Osteocyte (in vitro differentiated cells): ENCODE measurements around the gene HOXA3. TPM values are rescaled to one million over a fixed set of nuclear protein-coding genes. Genes with fewer than 3 reads are reported as not detected.

Experiments
- DNase-seq: peaks from one replicate; pipeline ENCODE4 v3.0.0; 2021; ENCODE audit warnings: mixed read lengths; ENCODE audit not compliant: unreplicated experiment; ENCODE audit errors: extremely low spot score
- H3K27ac Mint-ChIP-seq: one replicate; pipeline ENCODE4 v1.8.0; 2021; ENCODE audit warnings: mild to moderate bottlenecking, mixed read lengths; ENCODE audit not compliant: unreplicated experiment
- H3K27me3 Mint-ChIP-seq: one replicate; pipeline ENCODE4 v1.8.0; 2021; ENCODE audit warnings: mixed read lengths; ENCODE audit not compliant: unreplicated experiment
- H3K36me3 Mint-ChIP-seq: one replicate; pipeline ENCODE4 v1.8.0; 2021; ENCODE audit warnings: mixed read lengths; ENCODE audit not compliant: unreplicated experiment
- H3K4me1 Mint-ChIP-seq: one replicate; pipeline ENCODE4 v1.8.0; 2021; ENCODE audit warnings: mixed read lengths; ENCODE audit not compliant: unreplicated experiment
- H3K4me3 Mint-ChIP-seq: one replicate; pipeline ENCODE4 v1.8.0; 2021; ENCODE audit warnings: mild to moderate bottlenecking, moderate library complexity, mixed read lengths; ENCODE audit not compliant: unreplicated experiment
- H3K9me3 Mint-ChIP-seq: one replicate; pipeline ENCODE4 v1.8.0; 2021; ENCODE audit warnings: mixed read lengths; ENCODE audit not compliant: unreplicated experiment
- total RNA-seq: library from RNA; stranded (reverse); gene quantifications from 2 replicates; pipeline ENCODE4 v1.2.1, GENCODE V29; 2021
- TF ChIP-seq, protein P1 (sequence below): fragments of 200-600 bp; sonication (generic); IDR thresholded peaks from 2 replicates; pipeline ENCODE4 v1.5.0; 2021; ENCODE audit warnings: antibody characterized with exemption, mild to moderate bottlenecking, moderate library complexity

Gene HOXA3
- total RNA-seq, 1 donor from 2014 or later: not detected

DNA sequence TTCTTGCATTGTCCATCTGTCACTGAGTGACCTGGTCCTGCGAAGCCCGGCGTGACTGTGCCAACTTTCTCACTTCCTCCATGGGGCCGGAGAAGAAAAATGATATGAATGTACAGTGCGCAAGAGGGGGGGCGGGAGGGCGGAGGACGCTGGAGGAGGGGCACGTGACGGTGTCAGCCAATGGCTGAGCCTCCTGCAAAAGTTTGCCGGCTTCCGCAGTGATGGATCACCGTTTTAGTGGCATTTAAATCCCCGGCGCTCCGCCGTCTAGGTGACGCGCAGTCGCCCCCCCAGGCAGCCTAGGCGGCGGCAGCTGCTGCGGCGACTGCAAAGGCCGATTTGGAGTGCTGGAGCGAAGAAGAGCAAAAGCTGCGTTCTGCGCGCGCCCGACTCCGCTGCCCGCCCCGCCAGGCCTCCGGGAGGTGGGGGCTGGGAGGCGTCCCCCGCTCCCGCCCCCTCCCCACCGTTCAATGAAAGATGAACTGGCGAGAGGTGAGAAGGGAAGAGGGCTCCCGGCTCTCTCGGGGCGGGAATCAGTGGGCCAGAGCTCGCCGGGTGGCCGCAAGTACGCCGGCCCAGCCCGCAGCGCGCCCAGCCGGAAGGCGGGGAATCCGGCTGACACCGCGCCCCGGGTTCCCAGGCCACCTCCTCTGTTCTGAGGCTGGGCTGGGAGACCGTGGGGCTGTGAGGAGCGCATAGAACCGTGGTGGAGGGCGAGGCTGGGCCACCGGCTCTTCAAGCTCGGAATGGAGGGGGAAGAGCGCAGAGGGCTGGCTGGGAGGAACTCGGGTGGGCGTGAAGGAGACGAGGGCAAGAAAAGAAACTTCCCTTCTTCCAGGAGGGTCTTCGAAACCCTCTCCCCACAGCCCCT is 56.3 kb downstream of the HOXA3 start, which contains the start of gene HOXA1:
TSS of gene HOXA1 (minus strand) at position 104 of the 871 bp plus-strand sequence. CDS start at position 16, 88 bp downstream.
- Mint-ChIP-seq H3K4me3 (peak within 1 kb of the TSS; percentile 72), H3K27ac (no peak within 1 kb of the TSS), H3K4me1 (peaks cover 13% of the 10 kb centered on the region), H3K27me3 (peaks cover 95% of the 10 kb centered on the region), H3K36me3 (no peaks in the 10 kb centered on the region), H3K9me3 (no peaks in the 10 kb centered on the region)
- no peak for DNase-seq
- TF ChIP-seq, protein P1, sequence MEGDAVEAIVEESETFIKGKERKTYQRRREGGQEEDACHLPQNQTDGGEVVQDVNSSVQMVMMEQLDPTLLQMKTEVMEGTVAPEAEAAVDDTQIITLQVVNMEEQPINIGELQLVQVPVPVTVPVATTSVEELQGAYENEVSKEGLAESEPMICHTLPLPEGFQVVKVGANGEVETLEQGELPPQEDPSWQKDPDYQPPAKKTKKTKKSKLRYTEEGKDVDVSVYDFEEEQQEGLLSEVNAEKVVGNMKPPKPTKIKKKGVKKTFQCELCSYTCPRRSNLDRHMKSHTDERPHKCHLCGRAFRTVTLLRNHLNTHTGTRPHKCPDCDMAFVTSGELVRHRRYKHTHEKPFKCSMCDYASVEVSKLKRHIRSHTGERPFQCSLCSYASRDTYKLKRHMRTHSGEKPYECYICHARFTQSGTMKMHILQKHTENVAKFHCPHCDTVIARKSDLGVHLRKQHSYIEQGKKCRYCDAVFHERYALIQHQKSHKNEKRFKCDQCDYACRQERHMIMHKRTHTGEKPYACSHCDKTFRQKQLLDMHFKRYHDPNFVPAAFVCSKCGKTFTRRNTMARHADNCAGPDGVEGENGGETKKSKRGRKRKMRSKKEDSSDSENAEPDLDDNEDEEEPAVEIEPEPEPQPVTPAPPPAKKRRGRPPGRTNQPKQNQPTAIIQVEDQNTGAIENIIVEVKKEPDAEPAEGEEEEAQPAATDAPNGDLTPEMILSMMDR: no peak

DNA sequence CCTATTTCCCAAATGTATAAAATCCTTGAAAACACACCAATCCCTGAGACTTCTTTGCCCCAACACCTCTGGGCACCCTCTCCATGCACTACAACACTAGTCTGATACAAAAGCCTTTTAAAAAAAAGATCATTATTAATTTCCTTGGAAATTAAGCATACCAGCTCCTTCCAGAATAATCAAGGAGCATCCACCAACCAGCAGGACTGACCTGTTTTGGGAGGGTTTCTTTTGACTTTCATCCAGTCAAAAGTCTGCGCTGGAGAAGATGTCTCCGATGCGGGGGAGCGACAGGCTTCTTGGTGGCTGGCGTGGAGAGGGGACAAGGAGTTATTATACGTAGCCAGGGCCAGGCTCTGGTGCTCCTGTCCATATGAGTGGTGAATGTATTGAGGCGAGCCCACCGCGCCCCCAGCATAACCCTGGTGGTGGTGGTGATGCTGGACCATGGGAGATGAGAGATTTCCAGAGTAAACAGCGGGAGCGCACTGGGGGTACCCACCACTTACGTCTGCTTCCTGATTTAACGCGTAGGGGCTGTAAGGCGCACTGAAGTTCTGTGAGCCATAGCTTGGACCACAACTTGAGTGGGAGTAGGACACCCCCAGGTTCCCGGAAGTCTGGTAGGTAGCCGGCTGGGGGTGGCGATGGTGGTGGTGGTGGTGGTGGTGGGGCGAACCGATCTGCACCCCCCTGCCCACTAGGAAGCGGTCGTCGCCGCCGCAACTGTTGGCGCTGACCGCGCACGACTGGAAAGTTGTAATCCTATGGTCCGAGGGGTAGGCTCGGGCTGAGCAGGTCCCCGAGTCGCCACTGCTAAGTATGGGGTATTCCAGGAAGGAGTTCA is 57.1 kb downstream of the HOXA3 start:
- Mint-ChIP-seq H3K9me3 (no peaks in the 10 kb centered on the region), H3K4me1 (peaks cover 11% of the 10 kb centered on the region), H3K27ac (no peak overlapping the region), H3K4me3 (peak overlapping the region; percentile 72), H3K27me3 (peaks cover 95% of the 10 kb centered on the region), H3K36me3 (no peaks in the 10 kb centered on the region)
- TF ChIP-seq, protein P1: no peak
- DNase-seq: no peak

DNA sequence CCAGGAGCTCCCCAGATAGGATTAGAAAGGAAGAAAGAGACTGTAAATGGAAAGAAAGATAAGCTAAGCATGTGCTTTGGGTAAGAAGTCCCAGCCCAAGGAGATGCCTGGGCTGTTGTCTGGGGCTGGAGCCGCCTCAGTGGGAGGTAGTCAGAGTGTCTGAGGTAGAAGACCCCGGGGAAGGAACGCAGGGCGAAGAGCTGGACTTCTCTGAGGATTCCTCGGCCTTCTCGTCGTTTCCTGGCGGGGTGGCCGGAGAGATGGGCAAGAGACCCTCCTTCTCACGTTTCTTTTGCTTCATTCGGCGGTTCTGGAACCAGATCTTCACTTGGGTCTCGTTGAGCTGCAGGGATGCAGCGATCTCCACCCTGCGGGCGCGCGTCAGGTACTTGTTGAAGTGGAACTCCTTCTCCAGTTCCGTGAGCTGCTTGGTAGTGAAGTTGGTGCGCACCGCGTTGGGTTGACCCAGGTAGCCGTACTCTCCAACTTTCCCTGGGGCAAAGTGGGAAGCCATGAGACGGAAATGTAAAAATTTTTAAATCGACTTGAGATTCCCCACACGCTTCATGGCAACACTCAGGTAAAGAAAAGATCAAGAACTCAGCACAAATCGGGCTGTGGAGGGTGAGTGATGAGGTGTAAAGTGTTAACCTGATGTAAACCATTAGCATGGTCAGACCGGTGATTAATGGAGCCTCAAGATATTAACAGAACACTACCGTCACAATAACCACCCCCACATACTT is 57.9 kb downstream of the HOXA3 start:
- H3K27me3 Mint-ChIP-seq: peaks cover 95% of the 10 kb centered on the region
- no peak for DNase-seq
- no peak overlapping the region for H3K4me3 Mint-ChIP-seq
- no peak overlapping the region for H3K27ac Mint-ChIP-seq
- TF ChIP-seq, protein P1: no peak
- peaks cover 11% of the 10 kb centered on the region for H3K4me1 Mint-ChIP-seq
- H3K9me3 Mint-ChIP-seq: no peaks in the 10 kb centered on the region
- H3K36me3 Mint-ChIP-seq: no peaks in the 10 kb centered on the region

DNA sequence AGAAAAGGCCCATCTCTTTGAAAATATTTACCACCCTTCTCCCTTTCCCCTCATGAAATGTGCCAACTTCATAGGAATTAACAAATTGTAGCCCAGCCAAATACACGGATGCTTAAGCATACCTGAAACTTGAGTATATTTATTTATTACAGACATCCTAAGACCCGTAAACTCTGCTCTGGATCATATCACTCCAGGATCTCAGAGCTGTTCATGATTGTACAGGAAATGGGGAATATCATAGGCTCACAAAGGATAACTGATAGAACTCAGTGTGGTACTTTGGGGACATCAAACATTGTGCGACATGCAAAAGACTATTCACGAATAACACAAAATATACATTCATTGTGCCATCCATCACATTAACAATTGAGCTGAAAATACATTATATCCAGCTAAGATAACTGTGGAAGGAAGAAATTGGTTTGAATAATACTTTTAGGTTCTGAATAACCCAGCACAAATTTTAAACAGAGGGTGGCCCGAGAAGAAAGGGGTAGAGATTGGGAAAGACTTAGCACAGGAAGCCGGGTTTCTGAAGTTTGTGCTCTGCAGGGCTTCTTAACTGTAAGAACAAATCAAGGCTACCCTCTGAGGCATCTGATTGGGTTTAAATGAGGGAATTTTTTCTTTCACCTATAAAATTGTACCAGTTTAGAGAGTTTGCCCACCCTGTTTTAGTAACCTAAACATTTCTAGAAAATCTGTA is 59.0 kb downstream of the HOXA3 start:
- Mint-ChIP-seq H3K27me3 (peaks cover 89% of the 10 kb centered on the region), H3K27ac (no peak overlapping the region), H3K36me3 (no peaks in the 10 kb centered on the region), H3K9me3 (no peaks in the 10 kb centered on the region), H3K4me1 (peaks cover 10% of the 10 kb centered on the region), H3K4me3 (no peak overlapping the region)
- DNase-seq: no peak
- TF ChIP-seq, protein P1: no peak
